Left cardiac atrium (tissue), 4 donors: ENCODE measurements around the gene PANX3. TPM values are rescaled to one million over a fixed set of nuclear protein-coding genes. Genes with fewer than 3 reads are reported as not detected.
A peak's percentile ranks its signal among the peaks of the same experiment; 100 is the strongest.

Experiments
- ATAC-seq, 2 donors: fragments of 200-7000 bp; cut with Tn5 transposase; one replicate each; pipeline ENCODE4 v1.9.1; 2020; ENCODE audit warnings: mild to moderate bottlenecking in 2 of 2, moderate library complexity in 2 of 2
- DNase-seq: peaks from one replicate; pipeline ENCODE4 v3.0.0-alpha.2; 2020
- intact Hi-C, 2 donors: fragments of 100-400 bp; cut with DNase I; formaldehyde crosslinking; loops; one replicate each; pipeline versions ENCODE4 v1.14.1 to v1.15.1; 2022 to 2023
- total RNA-seq, 2 donors: library from RNA; stranded (reverse); fragmentation: NEBNext Ultra II Directional; extraction: Animal tissue kit (Norgen Biotek cat#: 25700); gene quantifications; one replicate each; pipeline ENCODE4 v1.2.1, GENCODE V29; 2021
- donor health status: DM: no; HTN: yes; CAD: no.
- donor health status: DM: no; HTN: yes; CAD: no; lungs with severe emphysema.
- donor health status: DM: yes; HTN: yes; CAD: no.
- donor health status: Dilated cardiomyopathy.

The PANX3 gene
- total RNA-seq, 2 donors from 2014 or later = not detected

GRCh38 chr11:124644426-124645280 lies 33.4 kb downstream of the PANX3 start:
- ATAC-seq (peak; percentile 79 to 89), DNase-seq (peak; percentile 60)
- intact Hi-C loops = loop anchor here in 1 of 2 donors (5.0 kb wide), 1 partner anchor 193 kb away; no protein-coding TSS in a partner anchor

DNA sequence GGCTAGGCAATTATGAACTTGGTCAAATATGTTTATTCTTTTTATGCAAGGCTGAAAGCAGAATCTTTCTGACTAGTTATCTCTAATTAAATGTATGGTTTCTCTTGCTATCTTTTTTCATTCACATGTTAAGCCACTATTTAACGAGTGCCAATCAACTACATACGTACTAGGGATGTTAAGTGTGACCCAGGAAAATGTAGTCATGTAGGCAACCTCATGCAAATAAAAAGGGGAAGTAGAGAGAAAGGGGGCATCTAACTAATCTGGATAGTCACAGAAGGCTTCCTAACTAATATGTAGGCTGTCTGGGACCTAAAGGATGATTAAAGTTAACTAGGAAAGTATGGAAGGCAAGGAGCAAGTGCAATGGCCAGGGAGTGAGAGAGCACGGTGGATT lies 34.9 kb downstream of the PANX3 start:
- DNase-seq (no peak), ATAC-seq (no peak)
- intact Hi-C loops = no loop called here

DNA sequence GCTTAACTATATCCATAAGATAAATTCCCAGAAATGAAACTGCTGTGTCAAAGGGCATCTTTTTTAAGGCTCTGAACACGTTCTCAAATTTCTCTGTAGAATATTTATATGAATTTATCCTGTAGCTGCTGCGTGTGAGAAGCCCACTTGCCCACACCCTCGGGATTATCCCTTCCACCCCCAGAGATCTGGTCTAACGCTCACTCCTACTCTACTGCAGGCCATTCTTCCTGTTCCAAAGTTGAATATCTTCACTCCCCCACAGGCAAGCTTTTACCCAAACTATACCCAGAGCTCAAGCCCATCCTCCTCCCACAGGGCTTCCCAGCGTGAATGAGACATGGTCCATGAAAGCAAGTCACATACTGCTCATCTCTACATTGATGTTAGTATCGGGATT lies 37.4 kb downstream of the PANX3 start:
- DNase-seq (no peak), ATAC-seq (no peak)
- intact Hi-C loops = no loop called here

- ATAC-seq (no peak), DNase-seq (no peak)
- intact Hi-C loops = no loop called here
Measured at GRCh38 chr11:124656774-124657630, 45.8 kb downstream of the PANX3 start.

DNA sequence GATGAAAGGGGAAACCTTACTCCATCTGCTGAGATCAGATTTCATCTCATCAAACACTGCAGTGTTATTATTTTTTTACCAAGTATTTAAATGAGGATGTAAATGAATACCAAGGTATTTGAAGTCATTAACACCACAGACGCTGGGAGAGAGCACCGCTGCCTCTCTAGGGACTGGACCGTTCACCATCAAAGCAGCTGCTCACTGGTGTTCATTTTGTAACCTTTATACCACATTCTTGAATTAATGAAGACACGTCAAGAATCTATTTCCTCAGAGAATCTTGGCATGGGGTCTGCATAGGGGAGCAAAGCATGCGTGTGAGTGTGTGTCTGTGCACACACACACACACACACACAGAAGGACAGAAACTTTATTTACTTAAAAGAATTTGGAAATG lies 46.7 kb downstream of the PANX3 start:
- ATAC-seq (no peak), DNase-seq (no peak)
- intact Hi-C loops = no loop called here

- DNase-seq = no peak
- no peak for ATAC-seq
- intact Hi-C loops = no loop called here
Measured at GRCh38 chr11:124658501-124658900, 47.3 kb downstream of the PANX3 start.

GRCh38 chr11:124658986-124659385 lies 47.8 kb downstream of the PANX3 start:
- intact Hi-C loops = no loop called here
- no peak for DNase-seq
- no peak for ATAC-seq

- no peak for ATAC-seq
- no peak for DNase-seq
- intact Hi-C loops = no loop called here
Measured at GRCh38 chr11:124661553-124661952, 50.3 kb downstream of the PANX3 start.

DNA sequence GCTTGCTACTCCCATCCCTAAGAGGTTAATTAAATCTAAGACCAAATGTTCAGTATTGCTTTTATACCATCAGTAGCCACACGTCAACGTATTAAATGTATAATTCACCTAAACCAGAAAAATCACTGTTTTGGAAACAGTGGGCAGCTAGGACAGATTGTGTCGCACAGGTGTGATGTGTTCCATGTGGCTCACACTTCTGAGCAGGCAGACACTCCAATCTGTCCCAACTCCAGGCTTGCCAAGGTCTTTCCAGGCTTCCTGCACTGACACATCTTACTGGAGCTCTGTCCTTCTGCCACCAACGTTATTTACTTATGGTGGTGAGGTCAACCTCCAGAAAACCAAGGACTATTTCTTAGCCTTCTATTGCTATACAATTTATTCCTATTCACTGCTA lies 50.9 kb downstream of the PANX3 start:
- intact Hi-C loops = no loop called here
- DNase-seq (no peak), ATAC-seq (no peak)

DNA sequence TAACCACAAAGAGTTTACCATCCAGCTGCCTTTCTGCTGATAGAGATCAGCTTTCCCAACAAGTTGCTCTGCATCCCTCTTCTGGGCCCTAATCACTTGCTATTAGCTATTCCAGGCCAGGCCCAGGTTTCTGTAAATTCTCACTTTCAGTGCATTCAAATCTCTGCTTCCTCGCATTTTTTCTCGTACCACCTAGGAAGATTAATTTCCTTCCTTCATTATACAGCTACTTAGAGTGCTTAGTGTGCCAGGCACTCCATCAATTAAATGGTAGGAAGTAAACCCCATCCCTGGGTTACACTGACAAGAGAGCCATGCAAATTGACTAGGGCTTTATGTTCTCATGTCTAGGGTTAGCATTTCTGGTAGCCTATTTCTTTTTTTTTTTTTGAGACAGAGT lies 52.6 kb downstream of the PANX3 start:
- intact Hi-C loops = no loop called here
- ATAC-seq = no peak
- DNase-seq = no peak

DNA sequence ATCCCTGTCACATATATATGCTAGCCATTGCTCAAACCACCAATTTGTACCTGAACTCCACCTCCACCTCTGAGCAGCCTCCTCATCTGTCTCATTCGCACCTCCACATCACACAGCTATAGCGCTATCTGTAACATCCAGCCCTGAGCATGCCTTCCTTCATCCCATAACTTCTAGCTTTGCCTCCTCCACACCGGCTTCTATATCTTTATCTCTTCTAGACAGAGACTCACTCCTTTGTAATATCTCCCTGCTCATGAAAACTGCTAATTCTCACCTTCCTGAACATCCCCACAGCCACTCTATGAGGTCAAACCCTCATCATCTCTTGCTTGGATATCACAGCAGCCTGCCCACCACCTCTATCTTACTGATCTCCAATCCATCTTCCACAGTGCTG lies 56.4 kb downstream of the PANX3 start:
- no peak for ATAC-seq
- DNase-seq = no peak
- intact Hi-C loops = loop anchor here in 1 of 2 donors (5.0 kb wide), 1 partner anchor 170 kb away; no protein-coding TSS in a partner anchor

- intact Hi-C loops = loop anchor here (1.0 to 5.0 kb wide), 2 partner anchors 94 to 168 kb away; no protein-coding TSS in a partner anchor
- peak; percentile 26 for DNase-seq
- no peak for ATAC-seq
Measured at GRCh38 chr11:124669193-124669592, 58.0 kb downstream of the PANX3 start.

Other genes starting within 250 kb of the PANX3 start
- gene OR8B2, start 226.9 kb upstream of the PANX3 start, total RNA-seq = not detected
- gene OR8B3, start 212.4 kb upstream of the PANX3 start, total RNA-seq = not detected
- not detected for gene OR8B4, start 186.6 kb upstream of the PANX3 start, total RNA-seq
- not detected for gene OR8B8, start 165.7 kb upstream of the PANX3 start, total RNA-seq
- not detected for gene OR8B12, start 67.8 kb upstream of the PANX3 start, total RNA-seq
- gene OR8A1, start 41.4 kb upstream of the PANX3 start, total RNA-seq = not detected
- 10 to 100 TPM; 22.4 to 23.1 TPM for gene TBRG1, start 11.4 kb downstream of the PANX3 start, total RNA-seq
- gene SIAE, start 62.3 kb downstream of the PANX3 start, total RNA-seq = 10 to 100 TPM; 40.4 to 41.0 TPM
- gene SPA17, start 62.5 kb downstream of the PANX3 start, total RNA-seq = 1 to 10 TPM; 3.5 to 4.0 TPM
- gene NRGN, start 128.5 kb downstream of the PANX3 start, total RNA-seq = 1 to 10 TPM; 6.6 to 8.2 TPM
- gene VSIG2, start 140.8 kb downstream of the PANX3 start, total RNA-seq = 1 to 10 TPM in 1 of 2 donors, under 1 TPM in 1; 0.88 to 1.8 TPM
- 10 to 100 TPM; 41.6 to 67.2 TPM for gene ESAM, start 150.9 kb downstream of the PANX3 start, total RNA-seq
- 1 to 10 TPM; 4.3 to 5.5 TPM for gene MSANTD2, start 189.0 kb downstream of the PANX3 start, total RNA-seq